ENCODE data around the gene TNRC18. TPM values are rescaled to one million over a fixed set of nuclear protein-coding genes. Genes with fewer than 3 reads are reported as not detected.

Gene TNRC18
- total RNA-seq, 1 donor from 2014 or later, result 38.4 TPM

GRCh38 chr7:5429857-5430611 lies 6.4 kb upstream of the TNRC18 start:
- Histone ChIP-seq H3K36me3 (ENCODE audit: control insufficient read depth, insufficient read depth, low read length) (no peaks in the 10 kb centered on the region), H3K27me3 (ENCODE audit: control insufficient read depth, insufficient read depth, low read length) (no peaks in the 10 kb centered on the region), H3K4me3 (ENCODE audit: low read depth, low read length) (peak overlapping the region; percentile 69)
- DNase-seq (ENCODE audit: low read depth), result no peak
- TF ChIP-seq CTCF (IDR thresholded peaks at IDR 0.05; ENCODE audit: insufficient read depth, low read length, poor library complexity, severe bottlenecking), result no peak

- no peak for TF ChIP-seq CTCF (IDR thresholded peaks at IDR 0.05; ENCODE audit: insufficient read depth, low read length, poor library complexity, severe bottlenecking)
- no peaks in the 10 kb centered on the region for H3K36me3 ChIP-seq (ENCODE audit: control insufficient read depth, insufficient read depth, low read length)
- no peak for DNase-seq (ENCODE audit: low read depth)
These were observed 5.7 kb upstream of the TNRC18 start for GRCh38 chr7:5429253-5429856.

GRCh38 chr7:5428478-5429252 lies 5.0 kb upstream of the TNRC18 start:
- DNase-seq (ENCODE audit: low read depth), result no peak
- Histone ChIP-seq H3K36me3 (ENCODE audit: control insufficient read depth, insufficient read depth, low read length) (no peaks in the 10 kb centered on the region), H3K27me3 (ENCODE audit: control insufficient read depth, insufficient read depth, low read length) (no peaks in the 10 kb centered on the region), H3K4me3 (ENCODE audit: low read depth, low read length) (peak overlapping the region; percentile 69)
- TF ChIP-seq CTCF (IDR thresholded peaks at IDR 0.05; ENCODE audit: insufficient read depth, low read length, poor library complexity, severe bottlenecking), result no peak

More at GRCh38 chr7:5429253-5429856, 5.7 kb upstream of the TNRC18 start:
- peak overlapping the region; percentile 69 for H3K4me3 ChIP-seq (ENCODE audit: low read depth, low read length)
- no peaks in the 10 kb centered on the region for H3K27me3 ChIP-seq (ENCODE audit: control insufficient read depth, insufficient read depth, low read length)

- DNase-seq (ENCODE audit: low read depth), result no peak
- no peak for TF ChIP-seq CTCF (IDR thresholded peaks at IDR 0.05; ENCODE audit: insufficient read depth, low read length, poor library complexity, severe bottlenecking)
- no peaks in the 10 kb centered on the region for H3K27me3 ChIP-seq (ENCODE audit: control insufficient read depth, insufficient read depth, low read length)
- peak overlapping the region; percentile 69 for H3K4me3 ChIP-seq (ENCODE audit: low read depth, low read length)
- H3K36me3 ChIP-seq (ENCODE audit: control insufficient read depth, insufficient read depth, low read length), result no peaks in the 10 kb centered on the region
These were observed 2.5 kb upstream of the TNRC18 start for GRCh38 chr7:5426226-5426475.

GRCh38 chr7:5425507-5426225 lies 2.0 kb upstream of the TNRC18 start:
- H3K36me3 ChIP-seq (ENCODE audit: control insufficient read depth, insufficient read depth, low read length), result no peaks in the 10 kb centered on the region
- DNase-seq (ENCODE audit: low read depth), result no peak
- no peaks in the 10 kb centered on the region for H3K27me3 ChIP-seq (ENCODE audit: control insufficient read depth, insufficient read depth, low read length)
- TF ChIP-seq CTCF (IDR thresholded peaks at IDR 0.05; ENCODE audit: insufficient read depth, low read length, poor library complexity, severe bottlenecking), result no peak
- peak overlapping the region; percentile 69 for H3K4me3 ChIP-seq (ENCODE audit: low read depth, low read length)

Data from kidney epithelial cell (primary cell).